ENCODE data around the gene TSEN15. TPM values are rescaled to one million over a fixed set of nuclear protein-coding genes. Genes with fewer than 3 reads are reported as not detected.

Gene TSEN15
- total RNA-seq, 2 experiments from 2014 or later = 11.2 to 12.2 TPM

DNA sequence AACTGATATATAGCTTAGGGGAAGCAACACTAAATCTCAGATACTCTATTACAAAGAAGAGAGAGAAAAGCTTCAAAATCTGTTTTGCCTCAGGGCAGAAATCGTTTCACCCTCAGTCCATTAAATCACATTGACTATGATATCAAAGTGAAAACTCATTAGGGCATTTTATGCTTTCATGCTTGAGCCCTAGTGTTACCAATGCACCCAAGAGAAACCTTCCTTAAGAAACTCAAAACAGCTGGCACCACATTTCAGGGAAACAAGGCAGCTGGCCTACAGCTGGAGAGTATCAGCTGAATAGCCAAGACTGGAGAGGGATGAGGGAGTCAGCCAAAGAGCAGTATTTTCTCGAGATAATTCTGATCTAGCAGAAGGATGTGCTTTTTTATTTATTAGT is 28.9 kb upstream of the TSEN15 start:
- Mint-ChIP-seq H3K4me1 (ENCODE audit: low read depth) (no peaks in the 10 kb centered on the region), H3K9me3 (no peaks in the 10 kb centered on the region), H3K27me3 (no peaks in the 10 kb centered on the region), H3K36me3 (ENCODE audit: low read depth) (no peaks in the 10 kb centered on the region), H3K4me3 (no peak overlapping the region), H3K27ac (no peak overlapping the region)
- Histone ChIP-seq H3K4me1 (ENCODE audit: insufficient read depth, low read length) (no peaks in the 10 kb centered on the region), H3K36me3 (ENCODE audit: insufficient read depth, low read length) (no peaks in the 10 kb centered on the region), H3K4me3 (ENCODE audit: low read length) (no peak overlapping the region), H3K9me3 (ENCODE audit: control insufficient read depth in 1 of 2, insufficient read depth in 1 of 2, low read length in 2 of 2) (no peaks in the 10 kb centered on the region), H3K27ac (ENCODE audit: low read depth in 1 of 2, low read length in 2 of 2) (no peak overlapping the region), H3K27me3 (ENCODE audit: control insufficient read depth in 1 of 2, insufficient read depth in 2 of 2, low read length in 2 of 2) (peaks cover 0 to 16% of the 10 kb centered on the region in 2 experiments)
- no peak for TF ChIP-seq CTCF (IDR thresholded peaks at IDR 0.05)
- ATAC-seq (ENCODE audit: poor library complexity) (no peak), DNase-seq (no peak)
- intact Hi-C loops (cut with DNase I, micrococcal nuclease) = no loop called here
- ChIA-PET CTCF (no interaction called here), POLR2A (no interaction called here)

DNA sequence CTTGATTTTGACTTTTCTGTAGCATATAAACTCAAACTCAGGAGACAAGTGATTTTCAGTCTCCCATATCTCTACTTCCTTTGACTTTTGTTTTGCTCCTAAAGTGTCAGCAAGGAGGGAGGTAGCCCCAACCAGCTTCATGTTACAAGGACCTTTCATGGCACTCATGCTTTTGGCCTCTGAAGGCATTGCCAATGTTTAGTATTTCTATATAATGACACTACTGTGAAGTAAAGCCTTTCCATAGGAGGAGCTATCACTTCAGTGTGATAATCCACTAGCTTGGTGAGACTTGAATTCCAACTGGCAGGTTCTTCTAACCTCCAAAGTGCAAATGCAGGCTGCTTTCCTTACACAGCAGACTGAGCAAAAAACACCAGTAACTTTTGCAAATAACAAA is 28.4 kb upstream of the TSEN15 start:
- no peak overlapping the region for H3K4me3 Mint-ChIP-seq
- intact Hi-C loops (cut with DNase I, micrococcal nuclease) = no loop called here
- peaks cover 3% of the 10 kb centered on the region for H3K27me3 Mint-ChIP-seq
- no peaks in the 10 kb centered on the region for H3K9me3 ChIP-seq (ENCODE audit: control insufficient read depth in 1 of 2, insufficient read depth in 1 of 2, low read length in 2 of 2)
- H3K27ac Mint-ChIP-seq = no peak overlapping the region
- DNase-seq = no peak
- peaks cover 0 to 18% of the 10 kb centered on the region in 2 experiments for H3K27me3 ChIP-seq (ENCODE audit: control insufficient read depth in 1 of 2, insufficient read depth in 2 of 2, low read length in 2 of 2)
- no peaks in the 10 kb centered on the region for H3K9me3 Mint-ChIP-seq
- H3K4me1 Mint-ChIP-seq (ENCODE audit: low read depth) = no peaks in the 10 kb centered on the region
- H3K4me3 ChIP-seq (ENCODE audit: low read length) = no peak overlapping the region
- no peak overlapping the region for H3K27ac ChIP-seq (ENCODE audit: low read depth in 1 of 2, low read length in 2 of 2)
- CTCF ChIA-PET = no interaction called here
- H3K4me1 ChIP-seq (ENCODE audit: insufficient read depth, low read length) = no peaks in the 10 kb centered on the region
- H3K36me3 ChIP-seq (ENCODE audit: insufficient read depth, low read length) = no peaks in the 10 kb centered on the region
- POLR2A ChIA-PET = no interaction called here
- no peak for ATAC-seq (ENCODE audit: poor library complexity)
- H3K36me3 Mint-ChIP-seq (ENCODE audit: low read depth) = no peaks in the 10 kb centered on the region
- no peak for TF ChIP-seq CTCF (IDR thresholded peaks at IDR 0.05)

GRCh38 chr1:184025242-184025675 is 26.3 kb upstream of the TSEN15 start:
- H3K9me3 Mint-ChIP-seq = no peaks in the 10 kb centered on the region
- intact Hi-C loops (cut with DNase I, micrococcal nuclease) = no loop called here
- ChIA-PET POLR2A (no interaction called here), CTCF (interaction anchor here (1.6 kb wide), 1 partner anchor 29 kb away, joined by 3 read pairs; no protein-coding TSS in a partner anchor)
- H3K4me1 ChIP-seq (ENCODE audit: insufficient read depth, low read length) = no peaks in the 10 kb centered on the region
- H3K4me1 Mint-ChIP-seq (ENCODE audit: low read depth) = no peaks in the 10 kb centered on the region
- DNase-seq (no peak), ATAC-seq (ENCODE audit: poor library complexity) (no peak)
- H3K9me3 ChIP-seq (ENCODE audit: control insufficient read depth in 1 of 2, insufficient read depth in 1 of 2, low read length in 2 of 2) = no peaks in the 10 kb centered on the region
- no peak overlapping the region for H3K27ac ChIP-seq (ENCODE audit: low read depth in 1 of 2, low read length in 2 of 2)
- TF ChIP-seq CTCF (IDR thresholded peaks at IDR 0.05) = no peak
- H3K36me3 ChIP-seq (ENCODE audit: insufficient read depth, low read length) = no peaks in the 10 kb centered on the region
- H3K27ac Mint-ChIP-seq = no peak overlapping the region
- H3K27me3 Mint-ChIP-seq = peaks cover 15% of the 10 kb centered on the region
- peaks cover 0 to 21% of the 10 kb centered on the region in 2 experiments for H3K27me3 ChIP-seq (ENCODE audit: control insufficient read depth in 1 of 2, insufficient read depth in 2 of 2, low read length in 2 of 2)
- no peak overlapping the region for H3K4me3 ChIP-seq (ENCODE audit: low read length)
- no peaks in the 10 kb centered on the region for H3K36me3 Mint-ChIP-seq (ENCODE audit: low read depth)
- H3K4me3 Mint-ChIP-seq = no peak overlapping the region

Measured in CD4-positive, alpha-beta T cell (primary cell).